Endothelial cell of umbilical vein (primary cell): Measurements from ENCODE around the gene CCDC186. TPM values are rescaled to one million over a fixed set of nuclear protein-coding genes. Genes with fewer than 3 reads are reported as not detected.

Experiments
- BruUV-seq: library from RNA; stranded (reverse); fragments of 400-500 nt; replicated peaks from 2 replicates; lab custom pipeline; 2021; lab: Mats Ljungman, UMichigan
- CTCF ChIA-PET: fragments of 300-600, 350-600 bp; sonication (Branson Sonifier 250); formaldehyde crosslinking; loops from one replicate; lab custom pipeline; 2021; ENCODE audit warnings: antibody characterized with exemption, inconsistent platforms; lab: Charles Lee
- POLR2A ChIA-PET: fragments of 300-600, 350-600 bp; sonication (Branson Sonifier 250); formaldehyde crosslinking; loops from one replicate; lab custom pipeline; 2021; ENCODE audit warnings: antibody characterized with exemption, inconsistent platforms; lab: Charles Lee
- DNase-seq: peaks from one replicate; pipeline ENCODE4 v3.0.0-alpha.2; 2011; ENCODE audit warnings: low read depth, low spot score
- FAIRE-seq: peaks from 2 replicates; lab custom pipeline; 2011; peaks lifted over from hg19 to GRCh38; lab: Jason Lieb, UNC
- H2AFZ ChIP-seq: 2 replicates; pipeline ENCODE4 v1.6.0; 2012; ENCODE audit warnings: low read depth, low read length, control low read depth, inconsistent platforms
- H3K27ac ChIP-seq: 2 replicates; pipeline ENCODE4 v1.5.1; 2011; ENCODE audit warnings: low read depth, mild to moderate bottlenecking, control low read depth, low read length, moderate library complexity; ENCODE audit not compliant: insufficient read depth
- H3K27me3 ChIP-seq, 2 experiments: 2 replicates each; pipeline versions ENCODE4 v1.6.0 to v1.6.1; 2011; ENCODE audit warnings: low read length in 2 of 2, mixed read lengths in 1 of 2; ENCODE audit not compliant: control insufficient read depth in 2 of 2, insufficient read depth in 2 of 2
- H3K36me3 ChIP-seq, 2 experiments: 2 replicates in 1 of 2; 3 replicates in 1 of 2; pipeline ENCODE4 v1.5.1; 2011; ENCODE audit warnings: low read length in 2 of 2, mild to moderate bottlenecking in 1 of 2, moderate library complexity in 1 of 2; ENCODE audit not compliant: control insufficient read depth in 2 of 2, insufficient read depth in 2 of 2; ENCODE audit errors: extremely low read depth in 1 of 2
- H3K4me1 ChIP-seq: 3 replicates; pipeline ENCODE4 v1.5.1; 2011; ENCODE audit warnings: mild to moderate bottlenecking, low read length; ENCODE audit not compliant: control insufficient read depth, insufficient read depth; ENCODE audit errors: extremely low read depth
- H3K4me2 ChIP-seq: 2 replicates; pipeline ENCODE4 v1.6.1; 2011; ENCODE audit warnings: low read length, control low read depth, mixed read lengths; ENCODE audit not compliant: insufficient read depth
- H3K4me3 ChIP-seq, 3 experiments: fragments of 200-600 bp in 1 of 3; sonication (generic), shearing (Covaris generic) in 1 of 3; replicated peaks in 1 of 3; 2 replicates each; pipeline ENCODE4 v1.5.1; 2011 to 2016; ENCODE audit warnings: control low read depth in 3 of 3, low read length in 3 of 3, mild to moderate bottlenecking in 2 of 3, inconsistent platforms in 1 of 3, low read depth in 1 of 3, moderate library complexity in 1 of 3; ENCODE audit not compliant: insufficient read depth in 1 of 3
- H3K79me2 ChIP-seq: 2 replicates; pipeline ENCODE4 v1.6.0; 2012; ENCODE audit warnings: low read length, inconsistent platforms; ENCODE audit not compliant: control insufficient read depth, insufficient read depth
- H3K9ac ChIP-seq: replicated peaks from 2 replicates; pipeline ENCODE3; 2011; ENCODE audit warnings: low read length, control low read depth; ENCODE audit not compliant: insufficient read depth; ENCODE audit errors: extremely low read depth
- H3K9me1 ChIP-seq: replicated peaks from 3 replicates; pipeline ENCODE4 v1.6.0; 2011; ENCODE audit warnings: mild to moderate bottlenecking, low read length; ENCODE audit not compliant: control insufficient read depth, insufficient read depth; ENCODE audit errors: extremely low read depth
- H3K9me3 ChIP-seq: replicated peaks from 2 replicates; pipeline ENCODE4 v1.5.1; 2012; ENCODE audit warnings: low read length, inconsistent platforms; ENCODE audit not compliant: control insufficient read depth, insufficient read depth
- H4K20me1 ChIP-seq: replicated peaks from 2 replicates; pipeline ENCODE3; 2011; ENCODE audit warnings: mild to moderate bottlenecking, low read length; ENCODE audit not compliant: control insufficient read depth, insufficient read depth; ENCODE audit errors: extremely low read depth
- EZH2 ChIP-seq: IDR thresholded peaks from 2 replicates; pipeline ENCODE4 v1.6.1; 2012; ENCODE audit warnings: borderline replicate concordance, low read depth, mild to moderate bottlenecking, moderate library complexity, low read length, inconsistent platforms; ENCODE audit not compliant: severe bottlenecking
- FOS ChIP-seq: IDR thresholded peaks from 2 replicates; pipeline ENCODE4 v1.6.1; 2011; ENCODE audit warnings: mild to moderate bottlenecking, low read length, moderate library complexity, borderline replicate concordance; ENCODE audit not compliant: insufficient read depth
- GATA2 ChIP-seq: IDR thresholded peaks from 2 replicates; pipeline ENCODE4 v1.7.0; 2011; ENCODE audit warnings: low read depth, mild to moderate bottlenecking, moderate library complexity, mixed read lengths, low read length; ENCODE audit not compliant: insufficient read length, insufficient read depth
- JUN ChIP-seq: IDR thresholded peaks from 2 replicates; pipeline ENCODE4 v1.6.1; 2011; ENCODE audit warnings: borderline replicate concordance, low read depth; ENCODE audit not compliant: insufficient read length, insufficient read depth
- MYC ChIP-seq: IDR thresholded peaks from one replicate; pipeline ENCODE4 v1.6.1; 2011; ENCODE audit warnings: mild to moderate bottlenecking, low read depth, low read length
- POLR2A ChIP-seq: IDR thresholded peaks from 2 replicates; pipeline ENCODE4 v1.6.1; 2012; ENCODE audit warnings: low read depth, mild to moderate bottlenecking, control low read depth, low read length
- POLR2AphosphoS5 ChIP-seq: IDR thresholded peaks from 2 replicates; pipeline ENCODE4 v1.6.1; 2012; ENCODE audit warnings: low read depth, mild to moderate bottlenecking, control low read depth, low read length, moderate library complexity; ENCODE audit not compliant: insufficient read depth
- dilution Hi-C: fragments of 300-500 bp; cut with MboI; formaldehyde crosslinking; loops from one replicate; pipeline ENCODE4 v1.15.0; 2019; ENCODE audit warnings: low sequenced_read_pairs; ENCODE audit not compliant: extremely low pct_ligation_motif_present
- intact Hi-C: fragments of 100-400 bp; cut with micrococcal nuclease; formaldehyde crosslinking; loops from one replicate; pipeline ENCODE4 v1.10.0; 2022
- polyA plus RNA-seq, 4 experiments: library from polyadenylated mRNA; depleted of rRNA in 3 of 4; stranded (reverse) in 3 of 4; unstranded in 1 of 4; fragments of >200 nt; gene quantifications; 2 replicates each; pipeline versions ENCODE4 v1.2.1 to v1.2.3, GENCODE V29; 2011 to 2012; ENCODE audit warnings: missing spikeins in 1 of 4
- total RNA-seq: library from RNA; stranded (reverse); gene quantifications from 2 replicates; pipeline ENCODE4 v1.2.3, GENCODE V29; 2021
- TF ChIP-seq, protein P1 (sequence below): IDR thresholded peaks from 2 replicates; pipeline ENCODE4 v1.6.1; 2011; ENCODE audit not compliant: insufficient read depth, insufficient read length
- TF ChIP-seq, protein P2 (sequence below), 2 donors: IDR thresholded peaks; 1 replicate in 1 of 2; 2 replicates in 1 of 2; pipeline ENCODE4 v1.5.1; 2011; ENCODE audit warnings: low read length in 2 of 2, mild to moderate bottlenecking in 2 of 2, moderate library complexity in 2 of 2, control low read depth in 1 of 2, inconsistent platforms in 1 of 2, low read depth in 1 of 2; ENCODE audit not compliant: insufficient read depth in 1 of 2; ENCODE audit errors: extremely low read depth in 1 of 2

The CCDC186 gene
- total and polyA plus RNA-seq, 2 donors (not counting 3 experiments of a cell fraction or from before 2014, with no cell fraction given): 1.8 to 13.4 TPM

- ChIA-PET POLR2A (no interaction called here), CTCF (interaction anchor here (0.9 to 3.5 kb wide), 3 partner anchors 12 to 16 kb away, joined by 3 to 10 read pairs (median 5); no protein-coding TSS in a partner anchor)
- Histone ChIP-seq H3K27ac (no peak overlapping the region), H3K27me3 (no peaks in the 10 kb centered on the region), H2AFZ (no peak overlapping the region), H3K4me2 (no peak overlapping the region), H3K9ac (no peak overlapping the region), H3K79me2 (no peaks in the 10 kb centered on the region), H3K36me3 (no peaks in the 10 kb centered on the region), H4K20me1 (no peaks in the 10 kb centered on the region), H3K9me1 (no peaks in the 10 kb centered on the region), H3K9me3 (no peaks in the 10 kb centered on the region), H3K4me1 (no peaks in the 10 kb centered on the region), H3K4me3 (no peak overlapping the region)
- TF ChIP-seq FOS (no peak), JUN (no peak), POLR2A (no peak), GATA2 (no peak), EZH2 (no peak)
- TF ChIP-seq, protein P1, sequence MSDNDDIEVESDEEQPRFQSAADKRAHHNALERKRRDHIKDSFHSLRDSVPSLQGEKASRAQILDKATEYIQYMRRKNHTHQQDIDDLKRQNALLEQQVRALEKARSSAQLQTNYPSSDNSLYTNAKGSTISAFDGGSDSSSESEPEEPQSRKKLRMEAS: no peak
- FAIRE-seq (no peak), DNase-seq (no peak)
- dilution Hi-C loops: no loop called here
- no TSS peak for BruUV-seq
- intact Hi-C loops: no loop called here
Measured at GRCh38 chr10:114084215-114084614, 89.8 kb downstream of the CCDC186 start.

DNA sequence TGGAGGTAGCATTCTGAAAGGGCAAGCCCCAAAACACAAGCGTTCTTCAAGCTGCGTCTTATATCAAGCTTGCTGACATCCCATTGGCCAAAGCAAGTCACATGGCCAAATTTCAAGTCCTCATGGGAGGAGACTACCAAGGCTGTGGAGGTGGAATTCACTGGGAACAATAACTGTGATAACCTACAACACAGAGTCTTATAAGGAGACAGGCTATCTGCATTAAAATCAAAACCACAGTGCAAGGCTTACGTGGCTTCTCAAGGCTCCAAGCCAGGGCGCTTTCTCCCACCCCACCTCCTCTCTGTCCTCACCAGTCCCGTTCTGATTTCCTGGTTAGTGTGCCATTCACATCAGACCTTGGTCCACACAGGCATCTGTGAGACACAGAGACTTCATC, 91.0 kb downstream of the CCDC186 start:
- FAIRE-seq (no peak), DNase-seq (no peak)
- Histone ChIP-seq H3K9me1 (no peaks in the 10 kb centered on the region), H2AFZ (no peak overlapping the region), H4K20me1 (no peaks in the 10 kb centered on the region), H3K4me1 (no peaks in the 10 kb centered on the region), H3K36me3 (no peaks in the 10 kb centered on the region), H3K4me3 (no peak overlapping the region), H3K27me3 (no peaks in the 10 kb centered on the region), H3K79me2 (no peaks in the 10 kb centered on the region), H3K9me3 (no peaks in the 10 kb centered on the region), H3K9ac (no peak overlapping the region), H3K4me2 (no peak overlapping the region), H3K27ac (no peak overlapping the region)
- intact Hi-C loops: no loop called here
- ChIA-PET CTCF (interaction anchor here (3.5 kb wide), 1 partner anchor 11 kb away, joined by 10 read pairs; no protein-coding TSS in a partner anchor), POLR2A (no interaction called here)
- dilution Hi-C loops: no loop called here
- TF ChIP-seq JUN (no peak), MYC (no peak), POLR2A (no peak), GATA2 (no peak), EZH2 (no peak), FOS (no peak), POLR2AphosphoS5 (no peak)
- TF ChIP-seq, protein P2, sequence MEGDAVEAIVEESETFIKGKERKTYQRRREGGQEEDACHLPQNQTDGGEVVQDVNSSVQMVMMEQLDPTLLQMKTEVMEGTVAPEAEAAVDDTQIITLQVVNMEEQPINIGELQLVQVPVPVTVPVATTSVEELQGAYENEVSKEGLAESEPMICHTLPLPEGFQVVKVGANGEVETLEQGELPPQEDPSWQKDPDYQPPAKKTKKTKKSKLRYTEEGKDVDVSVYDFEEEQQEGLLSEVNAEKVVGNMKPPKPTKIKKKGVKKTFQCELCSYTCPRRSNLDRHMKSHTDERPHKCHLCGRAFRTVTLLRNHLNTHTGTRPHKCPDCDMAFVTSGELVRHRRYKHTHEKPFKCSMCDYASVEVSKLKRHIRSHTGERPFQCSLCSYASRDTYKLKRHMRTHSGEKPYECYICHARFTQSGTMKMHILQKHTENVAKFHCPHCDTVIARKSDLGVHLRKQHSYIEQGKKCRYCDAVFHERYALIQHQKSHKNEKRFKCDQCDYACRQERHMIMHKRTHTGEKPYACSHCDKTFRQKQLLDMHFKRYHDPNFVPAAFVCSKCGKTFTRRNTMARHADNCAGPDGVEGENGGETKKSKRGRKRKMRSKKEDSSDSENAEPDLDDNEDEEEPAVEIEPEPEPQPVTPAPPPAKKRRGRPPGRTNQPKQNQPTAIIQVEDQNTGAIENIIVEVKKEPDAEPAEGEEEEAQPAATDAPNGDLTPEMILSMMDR (IDR thresholded peaks at IDR 0.05; ENCODE audit: extremely low read depth in 1 of 2, insufficient read depth in 1 of 2, low read depth in 1 of 2, low read length in 2 of 2): no peak
- TF ChIP-seq, protein P1: no peak
- BruUV-seq: no TSS peak
